HK-2 (cell line): ENCODE data around the gene TBC1D14.
"Not testable (repeated sequence)": the region's sequence is repeated elsewhere in the genome, so short reads cannot be mapped to it uniquely, and the experiment has no call there.

Experiments used
- DNase-seq: peaks from one replicate; pipeline ENCODE4 v3.0.0-alpha.2; 2018; ENCODE audit not compliant: unreplicated experiment

The TBC1D14 gene

DNA sequence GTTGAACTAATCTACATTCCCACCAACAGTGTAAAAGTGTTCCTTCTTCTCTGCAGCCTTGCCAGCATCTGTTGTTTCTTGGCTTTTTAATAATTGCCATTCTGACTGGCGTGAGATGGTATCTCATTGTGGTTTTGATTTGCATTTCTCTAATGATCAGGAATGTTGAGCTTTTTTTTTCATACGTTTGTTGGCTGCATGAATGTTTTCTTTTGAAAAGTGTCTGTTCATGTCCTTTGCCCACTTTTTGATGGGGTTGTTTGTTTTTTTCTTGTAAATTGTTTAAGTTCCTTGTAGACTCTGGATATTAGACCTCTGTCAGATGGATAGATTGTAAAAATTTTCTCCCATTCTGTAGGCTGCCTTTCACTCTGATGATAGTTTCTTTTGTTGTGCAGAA is 170.3 kb downstream of the TBC1D14 start:
- DNase-seq: not testable (repeated sequence)
